Measurements from ENCODE around the gene GNAT3. TPM values are rescaled to one million over a fixed set of nuclear protein-coding genes. Genes with fewer than 3 reads are reported as not detected.

GNAT3 gene
- total and polyA plus RNA-seq, 2 of the 8 experiments (the other 6 are each of a cell fraction or from before 2014, with no cell fraction given) = not detected

GRCh38 chr7:80463272-80463920, 48.5 kb downstream of the GNAT3 start:
- H4K5ac ChIP-seq (ENCODE audit: insufficient read length, low read depth, low read length) = no peak overlapping the region
- H3K9ac ChIP-seq (replicated peaks in 1 of 4; ENCODE audit: extremely low read depth in 1 of 4, low read depth in 3 of 4, low read length in 3 of 4) = no peak overlapping the region
- H3K4me2 ChIP-seq (ENCODE audit: insufficient read depth in 1 of 2, low read depth in 2 of 2, low read length in 2 of 2) = no peak overlapping the region
- no peak for TF ChIP-seq CREB1 (IDR thresholded peaks at IDR 0.05)
- TF ChIP-seq POU5F1 (IDR thresholded peaks at IDR 0.05; ENCODE audit: low read depth, low read length) = no peak
- no peak for TF ChIP-seq TCF12 (IDR thresholded peaks at IDR 0.05; ENCODE audit: low read depth, low read length)
- no peak for TF ChIP-seq USF2 (IDR thresholded peaks at IDR 0.05; ENCODE audit: low read length)
- no peak for TF ChIP-seq CTCF (IDR thresholded peaks at IDR 0.05; ENCODE audit: control extremely low read depth in 1 of 3, insufficient read depth in 1 of 3, low read depth in 1 of 3, low read length in 3 of 3)
- no peak for TF ChIP-seq SIX5 (IDR thresholded peaks at IDR 0.05; ENCODE audit: low read depth, low read length)
- no peak for TF ChIP-seq JUND (IDR thresholded peaks at IDR 0.05; ENCODE audit: low read length)
- no peaks in the 10 kb centered on the region for H3K79me1 ChIP-seq (ENCODE audit: low read depth, low read length)
- DNase-seq (ENCODE audit: low read depth in 1 of 2, low spot score in 2 of 2) (no peak), FAIRE-seq (no peak)
- no peak overlapping the region for H3K56ac ChIP-seq (replicated peaks; ENCODE audit: insufficient read length, low read depth, low read length)
- H2BK5ac ChIP-seq (ENCODE audit: low read depth, low read length) = no peak overlapping the region
- no peak overlapping the region for H4K8ac ChIP-seq (ENCODE audit: extremely low read depth, insufficient read depth, low read length)
- H3K79me2 ChIP-seq (ENCODE audit: control insufficient read depth in 1 of 2, insufficient read depth in 2 of 2, low read length in 2 of 2) = no peaks in the 10 kb centered on the region
- 86% methylated on average over 4 of the region's 4 CpGs; no CpG with 5 or more reads in 1 of the 2 experiments for whole genome bisulfite sequencing, 2 experiments (ENCODE audit: extremely low coverage in 1 of 2, insufficient coverage in 1 of 2, insufficient read length in 1 of 2, insufficient replicate concordance in 2 of 2, low coverage in 1 of 2, low lambda C conversion rate in 2 of 2, missing lambda C conversion rate in 1 of 2)
- no peak overlapping the region for H3K23ac ChIP-seq (ENCODE audit: insufficient read length)
- no peak overlapping the region for H3K4me3 ChIP-seq (ENCODE audit: extremely low read depth in 1 of 4, insufficient read depth in 2 of 4, low read depth in 3 of 4, low read length in 4 of 4)
- ChIA-PET CTCF (ENCODE audit: partially characterized antibody) (no interaction called here), POLR2A (ENCODE audit: partially characterized antibody) (no interaction called here)
- no peak overlapping the region for H3K14ac ChIP-seq (ENCODE audit: insufficient read length)
- H4K91ac ChIP-seq (replicated peaks; ENCODE audit: insufficient read length, low read length) = no peak overlapping the region
- H3K4me1 ChIP-seq (replicated peaks in 1 of 4; ENCODE audit: control insufficient read depth in 3 of 4, insufficient read depth in 4 of 4, low read length in 3 of 4) = no peaks in the 10 kb centered on the region
- H2AFZ ChIP-seq (ENCODE audit: low read length) = no peak overlapping the region
- no peak overlapping the region for H2BK120ac ChIP-seq (replicated peaks; ENCODE audit: low read depth, low read length)
- no peaks in the 10 kb centered on the region for H3K27me3 ChIP-seq (replicated peaks in 1 of 4; ENCODE audit: control insufficient read depth in 3 of 4, extremely low read depth in 1 of 4, insufficient read depth in 3 of 4, low read length in 3 of 4)
- H2BK12ac ChIP-seq (ENCODE audit: low read depth, low read length) = no peak overlapping the region
- no peak overlapping the region for H3K4ac ChIP-seq (replicated peaks; ENCODE audit: insufficient read length, low read depth, low read length)
- H2BK15ac ChIP-seq (ENCODE audit: low read length) = no peak overlapping the region
- no peak overlapping the region for H2AK5ac ChIP-seq (ENCODE audit: low read depth, low read length)
- no peaks in the 10 kb centered on the region for H4K20me1 ChIP-seq (replicated peaks in 1 of 2; ENCODE audit: control insufficient read depth in 1 of 2, insufficient read depth in 2 of 2, low read length in 2 of 2)
- no peaks in the 10 kb centered on the region for H3K36me3 ChIP-seq (ENCODE audit: control insufficient read depth in 2 of 4, insufficient read depth in 4 of 4, low read length in 3 of 4)
- no peak overlapping the region for H3K27ac ChIP-seq (ENCODE audit: low read depth, low read length)
- no peaks in the 10 kb centered on the region for H3K9me3 ChIP-seq (ENCODE audit: insufficient read depth in 2 of 2, low read depth in 1 of 2, low read length in 1 of 2)
- H2BK20ac ChIP-seq (ENCODE audit: low read length) = no peak overlapping the region
- no peaks in the 10 kb centered on the region for H3K23me2 ChIP-seq (ENCODE audit: low read depth, low read length)
- H3K18ac ChIP-seq (ENCODE audit: extremely low read depth, low read length) = no peak overlapping the region

All from H1 (cell line).